HEK293 (cell line): ENCODE results near the gene CAMK2B.

ENCODE experiments used
- CTCF ChIA-PET: fragments of 350-600 bp; formaldehyde crosslinking; extraction: SDS; loops from one replicate; lab custom pipeline; 2021; ENCODE audit warnings: antibody characterized with exemption; lab: Yijun Ruan, JAX
- POLR2A ChIA-PET: fragments of 300-600 bp; formaldehyde crosslinking; extraction: SDS; loops from one replicate; lab custom pipeline; 2020; ENCODE audit warnings: antibody characterized with exemption, inconsistent platforms; lab: Yijun Ruan, JAX
- H3K27ac ChIP-seq: fragments of 200-500 bp; sonication (Bioruptor generic); 2 replicates; pipeline ENCODE4 v1.5.1; 2014; ENCODE audit warnings: low read depth, low read length, control low read depth, inconsistent platforms; ENCODE audit errors: extremely low read depth
- H3K36me3 ChIP-seq, 2 experiments: fragments of 200-500 bp in 1 of 2; sonication (Bioruptor generic) in 1 of 2; 1 replicate in 1 of 2; 2 replicates in 1 of 2; pipeline ENCODE4 v1.5.1; 2014 to 2017; ENCODE audit warnings: inconsistent platforms in 2 of 2, low read length in 2 of 2; ENCODE audit not compliant: control insufficient read depth in 2 of 2, insufficient read depth in 1 of 2
- H3K4me1 ChIP-seq: fragments of 200-500 bp; sonication (Bioruptor generic); 2 replicates; pipeline ENCODE4 v1.5.1; 2014; ENCODE audit warnings: mild to moderate bottlenecking, low read length, inconsistent platforms; ENCODE audit not compliant: control insufficient read depth, insufficient read depth
- H3K4me3 ChIP-seq: 2 replicates; pipeline ENCODE4 v1.5.1; 2011; ENCODE audit warnings: low read depth, mild to moderate bottlenecking, control low read depth, low read length, moderate library complexity
- H3K9me3 ChIP-seq: fragments of 200-500 bp; sonication (Bioruptor generic); 2 replicates; pipeline ENCODE4 v1.5.1; 2014; ENCODE audit warnings: low read depth, low read length, inconsistent platforms; ENCODE audit not compliant: control insufficient read depth, insufficient read depth
- BCL11A ChIP-seq: fragments of 450-650 bp; formaldehyde crosslinking; IDR thresholded peaks from 2 replicates; pipeline ENCODE4 v1.5.1; 2016; ENCODE audit warnings: low read depth, missing biosample characterization, missing genetic modification characterization
- HIC1 ChIP-seq: fragments of 450-650 bp; formaldehyde crosslinking; IDR thresholded peaks from 2 replicates; pipeline ENCODE4 v1.5.1; 2016; ENCODE audit warnings: missing biosample characterization, missing genetic modification characterization
- HOXC10 ChIP-seq: sonication (generic); formaldehyde crosslinking; IDR thresholded peaks from 2 replicates; pipeline ENCODE4 v1.8.1; 2023; ENCODE audit warnings: mild to moderate bottlenecking, missing genetic modification reagents
- KLF17 ChIP-seq: fragments of 450-650 bp; formaldehyde crosslinking; IDR thresholded peaks from 2 replicates; pipeline ENCODE4 v1.5.1; 2016; ENCODE audit warnings: missing biosample characterization, missing genetic modification characterization
- MEIS1 ChIP-seq: sonication (generic); formaldehyde crosslinking; IDR thresholded peaks from 2 replicates; pipeline ENCODE4 v1.8.1; 2022; ENCODE audit warnings: missing genetic modification reagents, mild to moderate bottlenecking, borderline replicate concordance
- PATZ1 ChIP-seq: fragments of 450-650 bp; formaldehyde crosslinking; IDR thresholded peaks from 2 replicates; pipeline ENCODE4 v1.5.1; 2016; ENCODE audit warnings: missing biosample characterization, missing genetic modification characterization
- SCRT2 ChIP-seq: fragments of 450-650 bp; formaldehyde crosslinking; IDR thresholded peaks from 2 replicates; pipeline ENCODE4 v1.5.1; 2016; ENCODE audit warnings: missing biosample characterization, missing genetic modification characterization
- ZBTB20 ChIP-seq: fragments of 450-650 bp; formaldehyde crosslinking; IDR thresholded peaks from 2 replicates; pipeline ENCODE4 v1.5.1; 2016; ENCODE audit warnings: missing biosample characterization, missing genetic modification characterization
- ZBTB7A ChIP-seq: fragments of 450-650 bp; formaldehyde crosslinking; IDR thresholded peaks from 2 replicates; pipeline ENCODE4 v1.5.1; 2016; ENCODE audit warnings: low read depth, missing biosample characterization, missing genetic modification characterization
- ZFP69B ChIP-seq: fragments of 450-650 bp; formaldehyde crosslinking; IDR thresholded peaks from 2 replicates; pipeline ENCODE4 v1.5.1; 2016; ENCODE audit warnings: missing biosample characterization, missing genetic modification characterization
- ZNF114 ChIP-seq: fragments of 450-650 bp; formaldehyde crosslinking; IDR thresholded peaks from 2 replicates; pipeline ENCODE4 v1.5.0; 2017; ENCODE audit warnings: missing biosample characterization, missing genetic modification characterization
- ZNF133 ChIP-seq: fragments of 450-650 bp; formaldehyde crosslinking; IDR thresholded peaks from 2 replicates; pipeline ENCODE4 v1.5.1; 2016; ENCODE audit warnings: missing biosample characterization, missing genetic modification characterization
- ZNF19 ChIP-seq: fragments of 450-650 bp; formaldehyde crosslinking; IDR thresholded peaks from 2 replicates; pipeline ENCODE4; 2016; ENCODE audit warnings: missing biosample characterization, missing genetic modification characterization, low read depth
- ZNF2 ChIP-seq: fragments of 450-650 bp; formaldehyde crosslinking; IDR thresholded peaks from 2 replicates; pipeline ENCODE4 v1.5.1; 2016; ENCODE audit warnings: missing biosample characterization, missing genetic modification characterization
- ZNF26 ChIP-seq: fragments of 450-650 bp; formaldehyde crosslinking; IDR thresholded peaks from 2 replicates; pipeline ENCODE4 v1.5.1; 2016; ENCODE audit warnings: missing biosample characterization, missing genetic modification characterization
- ZNF37A ChIP-seq: fragments of 450-650 bp; IDR thresholded peaks from 2 replicates; pipeline ENCODE4 v1.5.1; 2018; ENCODE audit warnings: missing biosample characterization, missing genetic modification characterization
- ZNF394 ChIP-seq: fragments of 450-650 bp; formaldehyde crosslinking; IDR thresholded peaks from 2 replicates; pipeline ENCODE4 v1.5.1; 2016; ENCODE audit warnings: missing biosample characterization, missing genetic modification characterization, mild to moderate bottlenecking, moderate library complexity, borderline replicate concordance
- ZNF398 ChIP-seq: fragments of 450-650 bp; formaldehyde crosslinking; IDR thresholded peaks from 2 replicates; pipeline ENCODE4 v1.5.1; 2017; ENCODE audit warnings: missing biosample characterization, missing genetic modification characterization
- ZNF433 ChIP-seq: fragments of 450-650 bp; formaldehyde crosslinking; IDR thresholded peaks from 2 replicates; pipeline ENCODE4 v1.5.1; 2016; ENCODE audit warnings: missing biosample characterization, missing genetic modification characterization, low read depth
- ZNF560 ChIP-seq: fragments of 450-650 bp; formaldehyde crosslinking; IDR thresholded peaks from 2 replicates; pipeline ENCODE4 v1.5.1; 2017; ENCODE audit warnings: missing biosample characterization, missing genetic modification characterization, borderline replicate concordance
- ZNF600 ChIP-seq: fragments of 450-650 bp; formaldehyde crosslinking; IDR thresholded peaks from 2 replicates; pipeline ENCODE4 v1.5.1; 2016; ENCODE audit warnings: missing biosample characterization, missing genetic modification characterization
- ZNF629 ChIP-seq: fragments of 450-650 bp; formaldehyde crosslinking; IDR thresholded peaks from 2 replicates; pipeline ENCODE4 v1.5.1; 2017; ENCODE audit warnings: missing biosample characterization, missing genetic modification characterization
- ZNF654 ChIP-seq: fragments of 450-650 bp; formaldehyde crosslinking; IDR thresholded peaks from 2 replicates; pipeline ENCODE4 v1.5.1; 2016; ENCODE audit warnings: low read depth, missing biosample characterization, missing genetic modification characterization
- ZNF785 ChIP-seq: fragments of 450-650 bp; formaldehyde crosslinking; IDR thresholded peaks from 2 replicates; pipeline ENCODE4 v1.5.1; 2016; ENCODE audit warnings: missing biosample characterization, missing genetic modification characterization
- ZXDB ChIP-seq: fragments of 450-650 bp; formaldehyde crosslinking; IDR thresholded peaks from 2 replicates; pipeline ENCODE4 v1.5.1; 2016; ENCODE audit warnings: missing biosample characterization, missing genetic modification characterization

Gene CAMK2B

GRCh38 chr7:44325811-44326241 is 432 bp upstream of the CAMK2B start (continued):
- no peak for TF ChIP-seq ZNF785 (tag by site-specific recombination)
- TF ChIP-seq ZNF19 (tag by site-specific recombination) = no peak
- TF ChIP-seq ZNF629 (tag by site-specific recombination) = no peak
- TF ChIP-seq BCL11A (tag by site-specific recombination) = 0 out of 2 replicates have a peak, but pooled peaks have one; percentile 37
- no peak for TF ChIP-seq HIC1 (tag by site-specific recombination)
- TF ChIP-seq ZNF114 (tag by site-specific recombination) = no peak
- no peak for TF ChIP-seq SCRT2 (tag by site-specific recombination)
- TF ChIP-seq PATZ1 (tag by site-specific recombination) = peak; percentile 66; the same call in 1 of the 2 replicates
- TF ChIP-seq ZNF26 (tag by site-specific recombination) = no peak
- no peak for TF ChIP-seq ZNF654 (tag by site-specific recombination)
- TF ChIP-seq ZNF433 (tag by site-specific recombination) = no peak
- no peak for TF ChIP-seq ZNF2 (tag by site-specific recombination)
- no peak for TF ChIP-seq ZNF394 (tag by site-specific recombination)
- 0 out of 2 replicates have a peak, but pooled peaks have one; percentile 59 for TF ChIP-seq KLF17
- peak; percentile 45; the same call in 1 of the 2 replicates for TF ChIP-seq ZBTB20
- peak; percentile 99 for TF ChIP-seq ZFP69B (tag by site-specific recombination)
- TF ChIP-seq ZNF37A (tag by site-specific recombination) = no peak

- ChIA-PET POLR2A (no interaction called here), CTCF (no interaction called here)
- H3K36me3 ChIP-seq = no peaks in the 10 kb centered on the region
- H3K4me3 ChIP-seq = peak overlapping the region; percentile 49
- no peaks in the 10 kb centered on the region for H3K9me3 ChIP-seq
- H3K4me1 ChIP-seq = peaks cover 2% of the 10 kb centered on the region; the same call in 1 of the 2 replicates
- peak overlapping the region; percentile 56; the same call in 1 of the 2 replicates for H3K27ac ChIP-seq
- no peak for TF ChIP-seq HOXC10
- no peak for TF ChIP-seq ZXDB (tag by site-specific recombination)
- no peak for TF ChIP-seq ZNF433 (tag by site-specific recombination)
- no peak for TF ChIP-seq ZBTB7A (tag by site-specific recombination)
- no peak for TF ChIP-seq ZNF785 (tag by site-specific recombination)
- no peak for TF ChIP-seq ZNF600
- no peak for TF ChIP-seq ZNF133 (tag by site-specific recombination)
- TF ChIP-seq MEIS1 (CRISPR knock-in tag) = no peak
- no peak for TF ChIP-seq ZNF560 (tag by site-specific recombination)
- TF ChIP-seq ZNF398 (tag by site-specific recombination) = peak; percentile 60; the same call in 1 of the 2 replicates
Observed at GRCh38 chr7:44324481-44325200, 753 bp downstream of the CAMK2B start.
